ENCODE measurements around the gene FMNL1. TPM values are rescaled to one million over a fixed set of nuclear protein-coding genes. Genes with fewer than 3 reads are reported as not detected.

The FMNL1 gene
- total and polyA plus RNA-seq, 2 experiments from 2014 or later = 1.4 to 4.2 TPM

- Histone ChIP-seq H3K9ac (peak overlapping the region; percentile 20; the same call in 1 of the 2 replicates), H3K36me3 (ENCODE audit: low read depth) (no peaks in the 10 kb centered on the region), H3K9me3 (ENCODE audit: low read depth) (no peaks in the 10 kb centered on the region), H3K27ac (no peak overlapping the region), H3K4me1 (ENCODE audit: insufficient read depth) (peaks cover 44% of the 10 kb centered on the region), H3K4me2 (ENCODE audit: unreplicated experiment) (no peak overlapping the region), H4K20me1 (ENCODE audit: insufficient read depth) (no peaks in the 10 kb centered on the region), H3F3A (ENCODE audit: insufficient read depth) (peaks cover 3% of the 10 kb centered on the region; the same call in 1 of the 2 replicates), H3K79me2 (ENCODE audit: insufficient read depth) (no peaks in the 10 kb centered on the region), H2AFZ (no peak overlapping the region), H3K9me2 (ENCODE audit: insufficient read depth) (no peaks in the 10 kb centered on the region), H3K4me3 (no peak overlapping the region), H3K27me3 (replicated peaks; ENCODE audit: insufficient read depth) (no peaks in the 10 kb centered on the region)
- no peak for DNase-seq
- TF ChIP-seq EZH2phosphoT487 (IDR thresholded peaks at IDR 0.05; ENCODE audit: insufficient read depth, low read depth) (no peak), EZH2 (IDR thresholded peaks at IDR 0.05; ENCODE audit: insufficient read depth, poor library complexity, severe bottlenecking) (no peak)
- in situ Hi-C loops (cut with MboI) = no loop called here
- 85 to 87% methylated on average over 19 of the region's 19 CpGs for WGBS, 2 experiments (ENCODE audit: low coverage in 1 of 2, low lambda C conversion rate in 2 of 2, missing lambda C conversion rate in 2 of 2)
These were observed 9.9 kb downstream of the FMNL1 start for GRCh38 chr17:45231481-45232116.

- Histone ChIP-seq H3K9me3 (ENCODE audit: low read depth) (no peaks in the 10 kb centered on the region), H3F3A (ENCODE audit: insufficient read depth) (no peaks in the 10 kb centered on the region), H3K4me3 (no peak overlapping the region), H3K36me3 (ENCODE audit: low read depth) (no peaks in the 10 kb centered on the region), H3K79me2 (ENCODE audit: insufficient read depth) (no peaks in the 10 kb centered on the region), H3K27ac (no peak overlapping the region), H3K9ac (no peak overlapping the region), H2AFZ (no peak overlapping the region), H3K4me1 (ENCODE audit: insufficient read depth) (peaks cover 34% of the 10 kb centered on the region), H3K9me2 (ENCODE audit: insufficient read depth) (no peaks in the 10 kb centered on the region), H3K4me2 (ENCODE audit: unreplicated experiment) (no peak overlapping the region), H3K27me3 (replicated peaks; ENCODE audit: insufficient read depth) (no peaks in the 10 kb centered on the region), H4K20me1 (ENCODE audit: insufficient read depth) (no peaks in the 10 kb centered on the region)
- 83 to 85% methylated on average over 9 of the region's 9 CpGs for WGBS, 2 experiments (ENCODE audit: low coverage in 1 of 2, low lambda C conversion rate in 2 of 2, missing lambda C conversion rate in 2 of 2)
- in situ Hi-C loops (cut with MboI) = no loop called here
- DNase-seq = no peak
- TF ChIP-seq EZH2phosphoT487 (IDR thresholded peaks at IDR 0.05; ENCODE audit: insufficient read depth, low read depth) = no peak
- no peak for TF ChIP-seq EZH2 (IDR thresholded peaks at IDR 0.05; ENCODE audit: insufficient read depth, poor library complexity, severe bottlenecking)
These were observed 11.1 kb downstream of the FMNL1 start for GRCh38 chr17:45232514-45233422.

DNA sequence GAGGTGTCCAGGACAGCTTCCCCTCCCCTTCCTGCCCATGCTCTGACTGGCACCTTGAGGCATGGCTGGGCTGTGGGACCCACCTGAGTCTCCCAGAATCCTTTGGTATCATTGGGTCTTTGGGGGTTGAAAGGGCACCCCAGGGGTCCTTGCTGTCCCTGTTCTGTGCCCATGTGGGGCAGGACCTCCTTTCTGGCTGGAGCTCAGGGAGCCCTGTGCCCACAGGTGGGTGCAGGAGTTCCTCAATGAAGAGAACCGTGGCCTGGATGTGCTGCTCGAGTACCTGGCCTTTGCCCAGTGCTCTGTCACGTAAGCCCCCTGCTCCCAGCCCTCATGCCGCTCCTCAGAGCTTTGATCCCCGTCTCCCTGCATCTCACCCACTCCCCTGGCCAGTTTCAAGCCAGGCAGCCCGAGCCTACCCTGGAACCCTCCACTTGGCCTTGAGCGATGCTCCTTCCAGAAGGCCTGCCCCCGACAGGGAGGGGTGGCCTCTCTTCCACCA lies 11.8 kb downstream of the FMNL1 start:
- Histone ChIP-seq H3K27me3 (replicated peaks; ENCODE audit: insufficient read depth) (no peaks in the 10 kb centered on the region), H3K9me2 (ENCODE audit: insufficient read depth) (no peaks in the 10 kb centered on the region), H4K20me1 (ENCODE audit: insufficient read depth) (no peaks in the 10 kb centered on the region), H3K4me3 (no peak overlapping the region), H3K4me1 (ENCODE audit: insufficient read depth) (peaks cover 27% of the 10 kb centered on the region), H3K4me2 (ENCODE audit: unreplicated experiment) (no peak overlapping the region), H3K27ac (no peak overlapping the region), H3K9ac (no peak overlapping the region), H3K36me3 (ENCODE audit: low read depth) (no peaks in the 10 kb centered on the region), H3K79me2 (ENCODE audit: insufficient read depth) (no peaks in the 10 kb centered on the region), H3F3A (ENCODE audit: insufficient read depth) (no peaks in the 10 kb centered on the region), H3K9me3 (ENCODE audit: low read depth) (no peaks in the 10 kb centered on the region), H2AFZ (no peak overlapping the region)
- 80 to 95% methylated on average over 8 of the region's 8 CpGs for WGBS, 2 experiments (ENCODE audit: low coverage in 1 of 2, low lambda C conversion rate in 2 of 2, missing lambda C conversion rate in 2 of 2)
- TF ChIP-seq EZH2 (IDR thresholded peaks at IDR 0.05; ENCODE audit: insufficient read depth, poor library complexity, severe bottlenecking) (no peak), EZH2phosphoT487 (IDR thresholded peaks at IDR 0.05; ENCODE audit: insufficient read depth, low read depth) (no peak)
- no peak for DNase-seq
- in situ Hi-C loops (cut with MboI) = no loop called here

GRCh38 chr17:45234641-45235415 lies 13.1 kb downstream of the FMNL1 start:
- 52 to 58% methylated on average over 6 of the region's 6 CpGs for WGBS, 2 experiments (ENCODE audit: low coverage in 1 of 2, low lambda C conversion rate in 2 of 2, missing lambda C conversion rate in 2 of 2)
- H4K20me1 ChIP-seq (ENCODE audit: insufficient read depth) = no peaks in the 10 kb centered on the region
- no peak overlapping the region for H2AFZ ChIP-seq
- no peak for DNase-seq
- no peaks in the 10 kb centered on the region for H3K36me3 ChIP-seq (ENCODE audit: low read depth)
- no peaks in the 10 kb centered on the region for H3K9me3 ChIP-seq (ENCODE audit: low read depth)
- H3K27me3 ChIP-seq (replicated peaks; ENCODE audit: insufficient read depth) = no peaks in the 10 kb centered on the region
- TF ChIP-seq EZH2phosphoT487 (IDR thresholded peaks at IDR 0.05; ENCODE audit: insufficient read depth, low read depth) (no peak), EZH2 (IDR thresholded peaks at IDR 0.05; ENCODE audit: insufficient read depth, poor library complexity, severe bottlenecking) (no peak)
- no peaks in the 10 kb centered on the region for H3F3A ChIP-seq (ENCODE audit: insufficient read depth)
- peaks cover 18% of the 10 kb centered on the region for H3K4me1 ChIP-seq (ENCODE audit: insufficient read depth)
- H3K9me2 ChIP-seq (ENCODE audit: insufficient read depth) = no peaks in the 10 kb centered on the region
- H3K4me3 ChIP-seq = no peak overlapping the region
- in situ Hi-C loops (cut with MboI) = no loop called here
- no peak overlapping the region for H3K9ac ChIP-seq
- no peaks in the 10 kb centered on the region for H3K79me2 ChIP-seq (ENCODE audit: insufficient read depth)
- no peak overlapping the region for H3K27ac ChIP-seq
- H3K4me2 ChIP-seq (ENCODE audit: unreplicated experiment) = no peak overlapping the region
